Endothelial cell of umbilical vein (primary cell): Measurements from ENCODE around the gene SLC25A29. TPM values are rescaled to one million over a fixed set of nuclear protein-coding genes. Genes with fewer than 3 reads are reported as not detected.

Experiments
- BruUV-seq: library from RNA; stranded (reverse); fragments of 400-500 nt; replicated peaks from 2 replicates; lab custom pipeline; 2021; lab: Mats Ljungman, UMichigan
- CTCF ChIA-PET: fragments of 300-600, 350-600 bp; sonication (Branson Sonifier 250); formaldehyde crosslinking; loops from one replicate; lab custom pipeline; 2021; ENCODE audit warnings: antibody characterized with exemption, inconsistent platforms; lab: Charles Lee
- POLR2A ChIA-PET: fragments of 300-600, 350-600 bp; sonication (Branson Sonifier 250); formaldehyde crosslinking; loops from one replicate; lab custom pipeline; 2021; ENCODE audit warnings: antibody characterized with exemption, inconsistent platforms; lab: Charles Lee
- DNase-seq: peaks from one replicate; pipeline ENCODE4 v3.0.0-alpha.2; 2011; ENCODE audit warnings: low read depth, low spot score
- FAIRE-seq: peaks from 2 replicates; lab custom pipeline; 2011; peaks lifted over from hg19 to GRCh38; lab: Jason Lieb, UNC
- H2AFZ ChIP-seq: 2 replicates; pipeline ENCODE4 v1.6.0; 2012; ENCODE audit warnings: low read depth, low read length, control low read depth, inconsistent platforms
- H3K27ac ChIP-seq: 2 replicates; pipeline ENCODE4 v1.5.1; 2011; ENCODE audit warnings: low read depth, mild to moderate bottlenecking, control low read depth, low read length, moderate library complexity; ENCODE audit not compliant: insufficient read depth
- H3K27me3 ChIP-seq, 2 experiments: 2 replicates each; pipeline versions ENCODE4 v1.6.0 to v1.6.1; 2011; ENCODE audit warnings: low read length in 2 of 2, mixed read lengths in 1 of 2; ENCODE audit not compliant: control insufficient read depth in 2 of 2, insufficient read depth in 2 of 2
- H3K36me3 ChIP-seq, 2 experiments: 2 replicates in 1 of 2; 3 replicates in 1 of 2; pipeline ENCODE4 v1.5.1; 2011; ENCODE audit warnings: low read length in 2 of 2, mild to moderate bottlenecking in 1 of 2, moderate library complexity in 1 of 2; ENCODE audit not compliant: control insufficient read depth in 2 of 2, insufficient read depth in 2 of 2; ENCODE audit errors: extremely low read depth in 1 of 2
- H3K4me1 ChIP-seq: 3 replicates; pipeline ENCODE4 v1.5.1; 2011; ENCODE audit warnings: mild to moderate bottlenecking, low read length; ENCODE audit not compliant: control insufficient read depth, insufficient read depth; ENCODE audit errors: extremely low read depth
- H3K4me2 ChIP-seq: 2 replicates; pipeline ENCODE4 v1.6.1; 2011; ENCODE audit warnings: low read length, control low read depth, mixed read lengths; ENCODE audit not compliant: insufficient read depth
- H3K4me3 ChIP-seq, 3 experiments: fragments of 200-600 bp in 1 of 3; sonication (generic), shearing (Covaris generic) in 1 of 3; replicated peaks in 1 of 3; 2 replicates each; pipeline ENCODE4 v1.5.1; 2011 to 2016; ENCODE audit warnings: control low read depth in 3 of 3, low read length in 3 of 3, mild to moderate bottlenecking in 2 of 3, inconsistent platforms in 1 of 3, low read depth in 1 of 3, moderate library complexity in 1 of 3; ENCODE audit not compliant: insufficient read depth in 1 of 3
- H3K79me2 ChIP-seq: 2 replicates; pipeline ENCODE4 v1.6.0; 2012; ENCODE audit warnings: low read length, inconsistent platforms; ENCODE audit not compliant: control insufficient read depth, insufficient read depth
- H3K9ac ChIP-seq: replicated peaks from 2 replicates; pipeline ENCODE3; 2011; ENCODE audit warnings: low read length, control low read depth; ENCODE audit not compliant: insufficient read depth; ENCODE audit errors: extremely low read depth
- H3K9me1 ChIP-seq: replicated peaks from 3 replicates; pipeline ENCODE4 v1.6.0; 2011; ENCODE audit warnings: mild to moderate bottlenecking, low read length; ENCODE audit not compliant: control insufficient read depth, insufficient read depth; ENCODE audit errors: extremely low read depth
- H3K9me3 ChIP-seq: replicated peaks from 2 replicates; pipeline ENCODE4 v1.5.1; 2012; ENCODE audit warnings: low read length, inconsistent platforms; ENCODE audit not compliant: control insufficient read depth, insufficient read depth
- H4K20me1 ChIP-seq: replicated peaks from 2 replicates; pipeline ENCODE3; 2011; ENCODE audit warnings: mild to moderate bottlenecking, low read length; ENCODE audit not compliant: control insufficient read depth, insufficient read depth; ENCODE audit errors: extremely low read depth
- CTCF ChIP-seq, 2 donors: IDR thresholded peaks; 1 replicate in 1 of 2; 2 replicates in 1 of 2; pipeline ENCODE4 v1.5.1; 2011; ENCODE audit warnings: low read length in 2 of 2, mild to moderate bottlenecking in 2 of 2, moderate library complexity in 2 of 2, control low read depth in 1 of 2, inconsistent platforms in 1 of 2, low read depth in 1 of 2; ENCODE audit not compliant: insufficient read depth in 1 of 2; ENCODE audit errors: extremely low read depth in 1 of 2
- EZH2 ChIP-seq: IDR thresholded peaks from 2 replicates; pipeline ENCODE4 v1.6.1; 2012; ENCODE audit warnings: borderline replicate concordance, low read depth, mild to moderate bottlenecking, moderate library complexity, low read length, inconsistent platforms; ENCODE audit not compliant: severe bottlenecking
- FOS ChIP-seq: IDR thresholded peaks from 2 replicates; pipeline ENCODE4 v1.6.1; 2011; ENCODE audit warnings: mild to moderate bottlenecking, low read length, moderate library complexity, borderline replicate concordance; ENCODE audit not compliant: insufficient read depth
- GATA2 ChIP-seq: IDR thresholded peaks from 2 replicates; pipeline ENCODE4 v1.7.0; 2011; ENCODE audit warnings: low read depth, mild to moderate bottlenecking, moderate library complexity, mixed read lengths, low read length; ENCODE audit not compliant: insufficient read length, insufficient read depth
- JUN ChIP-seq: IDR thresholded peaks from 2 replicates; pipeline ENCODE4 v1.6.1; 2011; ENCODE audit warnings: borderline replicate concordance, low read depth; ENCODE audit not compliant: insufficient read length, insufficient read depth
- MAX ChIP-seq: IDR thresholded peaks from 2 replicates; pipeline ENCODE4 v1.6.1; 2011; ENCODE audit not compliant: insufficient read depth, insufficient read length
- MYC ChIP-seq: IDR thresholded peaks from one replicate; pipeline ENCODE4 v1.6.1; 2011; ENCODE audit warnings: mild to moderate bottlenecking, low read depth, low read length
- POLR2A ChIP-seq: IDR thresholded peaks from 2 replicates; pipeline ENCODE4 v1.6.1; 2012; ENCODE audit warnings: low read depth, mild to moderate bottlenecking, control low read depth, low read length
- POLR2AphosphoS5 ChIP-seq: IDR thresholded peaks from 2 replicates; pipeline ENCODE4 v1.6.1; 2012; ENCODE audit warnings: low read depth, mild to moderate bottlenecking, control low read depth, low read length, moderate library complexity; ENCODE audit not compliant: insufficient read depth
- dilution Hi-C: fragments of 300-500 bp; cut with MboI; formaldehyde crosslinking; loops from one replicate; pipeline ENCODE4 v1.15.0; 2019; ENCODE audit warnings: low sequenced_read_pairs; ENCODE audit not compliant: extremely low pct_ligation_motif_present
- intact Hi-C: fragments of 100-400 bp; cut with micrococcal nuclease; formaldehyde crosslinking; loops from one replicate; pipeline ENCODE4 v1.10.0; 2022
- polyA plus RNA-seq, 4 experiments: library from polyadenylated mRNA; depleted of rRNA in 3 of 4; stranded (reverse) in 3 of 4; unstranded in 1 of 4; fragments of >200 nt; gene quantifications; 2 replicates each; pipeline versions ENCODE4 v1.2.1 to v1.2.3, GENCODE V29; 2011 to 2012; ENCODE audit warnings: missing spikeins in 1 of 4
- total RNA-seq: library from RNA; stranded (reverse); gene quantifications from 2 replicates; pipeline ENCODE4 v1.2.3, GENCODE V29; 2021

SLC25A29 gene
- total and polyA plus RNA-seq, 2 donors (not counting 3 experiments of a cell fraction or from before 2014, with no cell fraction given), result 132 to 154 TPM

GRCh38 chr14:100268591-100269207 is 37.5 kb downstream of the SLC25A29 start:
- POLR2A ChIA-PET, result no interaction called here
- Histone ChIP-seq H2AFZ (no peak overlapping the region), H3K9ac (no peak overlapping the region), H3K36me3 (peaks cover 0 to 10% of the 10 kb centered on the region in 2 experiments), H3K9me3 (no peaks in the 10 kb centered on the region), H4K20me1 (no peaks in the 10 kb centered on the region), H3K4me3 (no peak overlapping the region), H3K4me2 (no peak overlapping the region), H3K79me2 (peaks cover 85% of the 10 kb centered on the region), H3K9me1 (no peaks in the 10 kb centered on the region), H3K27ac (no peak overlapping the region), H3K27me3 (no peaks in the 10 kb centered on the region), H3K4me1 (no peaks in the 10 kb centered on the region)
- DNase-seq (no peak), FAIRE-seq (no peak)
- no TSS peak for BruUV-seq
- intact Hi-C loops, result no loop called here
- dilution Hi-C loops, result no loop called here
- TF ChIP-seq MAX (no peak), POLR2A (no peak), CTCF (IDR thresholded peaks at IDR 0.05; ENCODE audit: extremely low read depth in 1 of 2, insufficient read depth in 1 of 2, low read depth in 1 of 2, low read length in 2 of 2) (no peak), FOS (no peak), POLR2AphosphoS5 (no peak), MYC (no peak), EZH2 (no peak), GATA2 (no peak), JUN (no peak)
- CTCF ChIA-PET, result interaction anchor here (1.1 to 2.2 kb wide), 4 partner anchors 10 to 35 kb away, joined by 3 to 13 read pairs (median 4); no protein-coding TSS in a partner anchor
